Measurements from ENCODE around the gene CHN2. TPM values are rescaled to one million over a fixed set of nuclear protein-coding genes. Genes with fewer than 3 reads are reported as not detected.

Gene CHN2
- total RNA-seq, 1 experiment from 2014 or later = not detected

GRCh38 chr7:29418651-29419050 is 224.1 kb downstream of the CHN2 start:
- in situ Hi-C loops (cut with HindIII; ENCODE audit: low pct_unique_long_range_greater_than_20kb, low sequenced_read_pairs) = no loop called here
- no peak for DNase-seq (ENCODE audit: low read depth)

DNA sequence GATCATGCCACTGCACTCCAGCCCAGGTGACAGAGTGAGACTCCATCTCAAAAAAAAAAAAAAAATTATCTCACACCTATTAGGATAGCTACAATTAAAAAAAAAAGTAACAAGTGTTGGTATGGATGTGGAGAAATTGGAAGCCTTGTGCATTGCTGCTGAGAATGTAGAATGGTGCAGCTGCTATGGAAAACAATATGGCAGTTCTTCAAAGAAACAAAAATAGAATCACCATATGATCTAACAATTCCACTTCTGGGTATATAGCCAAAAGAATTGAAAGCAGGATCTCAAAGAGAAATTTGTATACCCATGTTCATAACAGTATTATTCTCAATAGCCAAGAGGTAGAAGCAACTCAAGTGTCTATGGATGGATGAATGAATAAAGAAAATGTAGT is 225.4 kb downstream of the CHN2 start:
- no peak for DNase-seq (ENCODE audit: low read depth)
- in situ Hi-C loops (cut with HindIII; ENCODE audit: low pct_unique_long_range_greater_than_20kb, low sequenced_read_pairs) = no loop called here

DNA sequence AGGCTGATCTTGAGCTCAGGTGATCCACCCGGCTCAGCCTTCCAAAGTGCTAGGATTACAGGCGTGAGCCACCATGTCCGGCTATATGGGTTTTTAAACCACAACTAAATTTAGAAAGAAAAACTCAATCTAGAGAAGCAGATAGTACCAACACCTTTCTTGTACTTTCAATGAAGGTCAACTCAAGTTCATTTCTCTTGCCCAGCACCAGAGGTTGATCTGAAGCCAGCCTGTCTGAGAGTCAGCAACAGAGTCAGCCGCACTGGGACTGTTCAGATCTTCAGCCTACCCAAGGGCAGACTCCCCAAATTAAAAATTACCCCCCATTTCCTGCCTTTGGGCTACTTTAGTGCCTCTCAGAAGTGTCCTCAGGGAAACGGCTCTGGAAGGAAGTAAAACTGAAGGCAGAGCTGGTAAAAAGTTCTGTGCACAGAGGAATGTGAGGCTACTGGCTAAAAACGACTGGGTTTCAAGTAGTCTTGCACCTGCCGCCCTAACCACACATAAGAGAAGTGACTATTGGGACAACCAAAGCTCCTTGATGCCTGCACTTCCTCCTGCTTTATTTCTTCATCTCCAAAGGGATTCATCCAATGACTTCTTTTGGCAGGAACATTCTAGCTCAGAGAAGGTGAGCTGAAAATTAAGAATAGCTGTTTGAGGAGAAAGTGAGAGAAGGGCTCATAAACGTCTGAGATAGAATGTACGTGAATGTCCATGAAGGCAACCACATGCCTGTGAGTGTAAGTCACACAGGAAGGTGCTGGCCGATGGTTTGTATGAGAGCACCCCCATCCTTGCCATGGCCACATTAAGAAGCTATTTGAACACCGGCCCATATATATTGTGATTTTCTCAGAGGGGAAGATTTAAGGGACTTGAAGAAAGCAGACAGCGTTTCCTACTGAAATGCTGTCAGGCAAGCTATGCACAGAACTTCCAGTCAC is 226.7 kb downstream of the CHN2 start:
- no peak for DNase-seq (ENCODE audit: low read depth)
- in situ Hi-C loops (cut with HindIII; ENCODE audit: low pct_unique_long_range_greater_than_20kb, low sequenced_read_pairs) = no loop called here

DNA sequence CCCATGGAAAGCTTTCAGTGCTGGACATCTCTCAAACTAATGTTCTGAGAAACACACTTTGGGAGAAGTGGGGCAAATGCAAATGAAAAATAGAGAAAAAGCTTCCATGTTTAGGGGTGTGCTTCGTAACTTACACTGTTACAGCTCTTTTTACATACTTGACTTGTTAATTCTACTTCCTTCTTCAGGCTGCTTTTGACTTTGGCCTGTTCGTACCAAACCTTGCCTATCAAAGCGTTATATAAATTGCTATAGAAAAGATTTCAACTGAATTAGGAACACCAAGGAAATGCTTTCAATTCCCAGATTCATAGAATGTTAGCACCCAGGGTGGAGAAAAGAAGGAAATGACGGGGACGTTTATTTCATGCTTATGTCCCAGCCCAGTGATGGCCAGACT is 228.3 kb downstream of the CHN2 start:
- no peak for DNase-seq (ENCODE audit: low read depth)
- in situ Hi-C loops (cut with HindIII; ENCODE audit: low pct_unique_long_range_greater_than_20kb, low sequenced_read_pairs) = no loop called here

- in situ Hi-C loops (cut with HindIII; ENCODE audit: low pct_unique_long_range_greater_than_20kb, low sequenced_read_pairs) = no loop called here
- DNase-seq (ENCODE audit: low read depth) = no peak
Measured at GRCh38 chr7:29424295-29424983, 229.9 kb downstream of the CHN2 start.

DNA sequence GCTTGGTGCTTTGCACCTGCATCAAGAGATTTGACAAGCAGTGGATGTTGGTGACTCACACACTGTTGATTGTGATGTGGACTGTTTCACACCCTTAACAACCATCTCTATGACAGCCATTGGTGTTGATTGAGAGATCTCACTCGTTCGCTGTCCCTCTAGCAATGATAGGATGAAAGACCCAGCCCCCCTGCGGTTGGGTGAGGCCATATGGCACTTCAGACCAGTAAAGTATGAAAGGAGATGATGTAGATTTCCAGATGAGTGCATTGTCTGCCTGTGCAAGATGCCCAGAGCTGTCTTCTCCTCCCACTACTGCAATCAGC is 230.4 kb downstream of the CHN2 start:
- in situ Hi-C loops (cut with HindIII; ENCODE audit: low pct_unique_long_range_greater_than_20kb, low sequenced_read_pairs) = no loop called here
- DNase-seq (ENCODE audit: low read depth) = no peak

GRCh38 chr7:29426587-29426986 is 232.0 kb downstream of the CHN2 start:
- in situ Hi-C loops (cut with HindIII; ENCODE audit: low pct_unique_long_range_greater_than_20kb, low sequenced_read_pairs) = no loop called here
- DNase-seq (ENCODE audit: low read depth) = no peak

- in situ Hi-C loops (cut with HindIII; ENCODE audit: low pct_unique_long_range_greater_than_20kb, low sequenced_read_pairs) = no loop called here
- DNase-seq (ENCODE audit: low read depth) = no peak
Measured at GRCh38 chr7:29429401-29429800, 234.8 kb downstream of the CHN2 start.

GRCh38 chr7:29430279-29430949 is 235.8 kb downstream of the CHN2 start:
- no peak for DNase-seq (ENCODE audit: low read depth)
- in situ Hi-C loops (cut with HindIII; ENCODE audit: low pct_unique_long_range_greater_than_20kb, low sequenced_read_pairs) = no loop called here

- no peak for DNase-seq (ENCODE audit: low read depth)
- in situ Hi-C loops (cut with HindIII; ENCODE audit: low pct_unique_long_range_greater_than_20kb, low sequenced_read_pairs) = no loop called here
Measured at GRCh38 chr7:29431686-29432085, 237.1 kb downstream of the CHN2 start.

DNA sequence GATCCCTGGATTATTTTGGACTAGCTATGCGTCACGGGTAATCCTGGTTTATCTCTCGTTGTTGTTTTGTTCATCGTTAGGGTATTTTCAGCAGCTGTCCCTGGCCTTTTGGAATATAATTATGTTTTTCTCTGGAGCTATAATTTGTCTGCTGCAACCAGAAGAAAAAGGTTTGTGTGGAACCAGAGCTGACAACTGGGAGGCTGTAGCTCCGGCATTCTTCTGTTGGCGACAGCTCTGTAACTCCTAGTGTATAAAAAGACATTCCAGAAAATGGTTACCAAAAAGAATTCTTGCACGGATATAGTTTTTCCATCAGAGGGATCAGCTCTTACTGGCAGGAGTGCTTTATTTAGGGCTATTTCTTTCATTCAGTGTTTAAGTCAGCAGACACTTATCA is 238.1 kb downstream of the CHN2 start:
- in situ Hi-C loops (cut with HindIII; ENCODE audit: low pct_unique_long_range_greater_than_20kb, low sequenced_read_pairs) = no loop called here
- no peak for DNase-seq (ENCODE audit: low read depth)

- no peak for DNase-seq (ENCODE audit: low read depth)
Measured at GRCh38 chr7:29434380-29434768, 239.8 kb downstream of the CHN2 start.

GRCh38 chr7:29435167-29435566 is 240.6 kb downstream of the CHN2 start:
- in situ Hi-C loops (cut with HindIII; ENCODE audit: low pct_unique_long_range_greater_than_20kb, low sequenced_read_pairs) = no loop called here
- no peak for DNase-seq (ENCODE audit: low read depth)

More at GRCh38 chr7:29434380-29434768, 239.8 kb downstream of the CHN2 start:
- in situ Hi-C loops (cut with HindIII; ENCODE audit: low pct_unique_long_range_greater_than_20kb, low sequenced_read_pairs) = no loop called here

GRCh38 chr7:29435902-29436301 is 241.3 kb downstream of the CHN2 start:
- in situ Hi-C loops (cut with HindIII; ENCODE audit: low pct_unique_long_range_greater_than_20kb, low sequenced_read_pairs) = no loop called here
- no peak for DNase-seq (ENCODE audit: low read depth)

DNA sequence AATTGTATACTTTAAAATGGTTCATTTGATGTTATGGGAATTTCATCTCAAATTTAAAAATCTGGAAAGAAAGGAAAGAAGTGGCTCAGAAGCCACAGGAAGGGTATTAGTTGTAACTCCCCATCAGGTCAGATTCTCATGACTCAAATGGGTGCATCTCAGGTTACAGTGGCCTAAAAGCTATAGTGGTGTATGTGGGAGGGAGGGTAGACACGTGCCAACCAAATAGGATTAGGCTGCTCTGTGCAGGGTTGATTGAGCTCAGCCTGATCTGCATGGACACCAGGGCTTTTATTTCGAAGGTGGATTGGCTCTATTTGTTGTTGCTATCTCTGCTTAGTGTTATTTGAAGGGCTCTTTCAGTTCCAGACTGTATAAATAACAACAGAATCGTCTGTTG is 247.6 kb downstream of the CHN2 start:
- no peak for DNase-seq (ENCODE audit: low read depth)
- in situ Hi-C loops (cut with HindIII; ENCODE audit: low pct_unique_long_range_greater_than_20kb, low sequenced_read_pairs) = no loop called here

- in situ Hi-C loops (cut with HindIII; ENCODE audit: low pct_unique_long_range_greater_than_20kb, low sequenced_read_pairs) = no loop called here
- DNase-seq (ENCODE audit: low read depth) = no peak
Measured at GRCh38 chr7:29443552-29443951, 249.0 kb downstream of the CHN2 start.

GRCh38 chr7:29444267-29444666 is 249.7 kb downstream of the CHN2 start:
- in situ Hi-C loops (cut with HindIII; ENCODE audit: low pct_unique_long_range_greater_than_20kb, low sequenced_read_pairs) = no loop called here
- DNase-seq (ENCODE audit: low read depth) = no peak

DNA sequence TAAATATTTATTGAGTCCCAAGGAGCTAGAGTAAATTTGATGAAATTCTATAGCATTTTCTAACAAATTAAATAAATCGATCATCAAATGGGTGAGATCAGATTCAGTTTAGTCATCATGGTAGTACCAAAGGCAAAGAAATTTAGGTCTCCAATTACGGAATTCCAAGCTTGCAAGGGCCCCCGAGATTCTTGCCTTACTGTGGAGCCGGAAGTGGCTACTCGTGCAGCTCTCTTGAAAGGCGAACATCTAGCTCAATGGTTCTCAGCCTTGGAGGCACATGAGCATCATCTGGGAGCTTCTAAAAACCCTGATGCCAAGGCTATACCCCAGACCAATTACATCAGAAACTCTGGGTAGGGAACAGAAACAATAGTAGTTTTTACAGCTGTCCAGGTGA is 251.2 kb downstream of the CHN2 start:
- in situ Hi-C loops (cut with HindIII; ENCODE audit: low pct_unique_long_range_greater_than_20kb, low sequenced_read_pairs) = no loop called here
- DNase-seq (ENCODE audit: low read depth) = no peak

DNA sequence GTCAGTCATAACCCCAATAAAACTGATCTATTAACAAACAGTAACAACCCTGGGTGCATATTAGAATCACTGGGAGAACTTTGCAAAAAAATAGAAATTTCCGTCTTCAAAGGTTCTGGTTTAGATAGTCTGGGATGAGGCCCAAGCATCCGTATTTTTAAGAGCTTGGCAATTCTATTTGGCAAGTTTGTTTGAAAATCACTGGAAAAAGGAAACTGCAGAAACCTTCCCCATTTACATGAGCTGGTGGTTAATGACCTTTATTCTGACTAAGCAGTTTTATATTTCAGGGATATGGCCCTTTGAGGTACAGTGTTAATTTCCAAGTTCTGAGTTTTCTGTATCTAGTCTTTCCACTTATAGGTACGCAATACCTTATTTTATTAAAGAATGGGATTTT is 253.3 kb downstream of the CHN2 start:
- DNase-seq (ENCODE audit: low read depth) = no peak
- in situ Hi-C loops (cut with HindIII; ENCODE audit: low pct_unique_long_range_greater_than_20kb, low sequenced_read_pairs) = no loop called here

All from Caki2 (cell line).